ENCODE results near the gene ASXL2.

DNA sequence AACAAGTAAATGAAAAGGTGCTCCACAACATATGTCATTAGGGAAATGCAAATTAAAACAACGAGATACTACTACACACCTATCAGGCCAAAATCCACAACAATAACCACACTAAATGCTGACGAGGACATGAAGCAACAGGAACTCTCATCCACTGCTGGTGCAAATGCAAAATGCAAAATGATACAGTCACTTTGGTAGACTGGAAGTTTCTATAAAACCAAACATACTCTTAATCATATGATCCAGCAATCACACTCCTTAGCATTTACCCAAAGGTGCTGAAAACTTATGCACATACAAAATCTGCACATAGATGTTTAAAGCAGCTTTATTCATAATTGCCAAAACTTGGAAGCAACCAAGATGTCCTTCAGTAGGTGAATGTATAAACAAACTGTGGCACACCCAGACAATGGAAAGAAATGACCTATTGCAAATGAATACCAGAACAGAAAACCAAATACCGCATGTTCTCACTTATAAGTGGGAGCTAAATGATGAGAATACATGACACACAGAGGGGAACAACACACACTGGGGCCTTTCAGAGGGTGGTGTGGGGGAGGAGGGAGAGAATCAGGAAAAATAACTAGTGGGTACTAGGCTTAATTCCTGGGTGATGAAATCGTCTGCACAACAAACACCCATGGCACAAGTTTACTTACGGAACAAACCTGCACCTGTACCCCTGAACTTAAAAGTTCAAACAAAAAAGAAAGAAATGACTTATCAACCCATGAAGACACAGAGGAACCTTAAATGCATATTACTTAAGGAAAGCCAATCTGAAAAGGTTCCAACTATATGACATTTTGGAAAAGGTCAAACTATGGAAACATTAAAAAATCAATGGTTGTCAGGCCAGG, 80.4 kb downstream of the ASXL2 start:
- TF ChIP-seq, protein P1, sequence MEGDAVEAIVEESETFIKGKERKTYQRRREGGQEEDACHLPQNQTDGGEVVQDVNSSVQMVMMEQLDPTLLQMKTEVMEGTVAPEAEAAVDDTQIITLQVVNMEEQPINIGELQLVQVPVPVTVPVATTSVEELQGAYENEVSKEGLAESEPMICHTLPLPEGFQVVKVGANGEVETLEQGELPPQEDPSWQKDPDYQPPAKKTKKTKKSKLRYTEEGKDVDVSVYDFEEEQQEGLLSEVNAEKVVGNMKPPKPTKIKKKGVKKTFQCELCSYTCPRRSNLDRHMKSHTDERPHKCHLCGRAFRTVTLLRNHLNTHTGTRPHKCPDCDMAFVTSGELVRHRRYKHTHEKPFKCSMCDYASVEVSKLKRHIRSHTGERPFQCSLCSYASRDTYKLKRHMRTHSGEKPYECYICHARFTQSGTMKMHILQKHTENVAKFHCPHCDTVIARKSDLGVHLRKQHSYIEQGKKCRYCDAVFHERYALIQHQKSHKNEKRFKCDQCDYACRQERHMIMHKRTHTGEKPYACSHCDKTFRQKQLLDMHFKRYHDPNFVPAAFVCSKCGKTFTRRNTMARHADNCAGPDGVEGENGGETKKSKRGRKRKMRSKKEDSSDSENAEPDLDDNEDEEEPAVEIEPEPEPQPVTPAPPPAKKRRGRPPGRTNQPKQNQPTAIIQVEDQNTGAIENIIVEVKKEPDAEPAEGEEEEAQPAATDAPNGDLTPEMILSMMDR (IDR thresholded peaks at IDR 0.05), result no peak
- TF ChIP-seq POLR2A (IDR thresholded peaks at IDR 0.05), result no peak
